HCT116 (cell line): ENCODE measurements around the gene GZF1. TPM values are rescaled to one million over a fixed set of nuclear protein-coding genes. Genes with fewer than 3 reads are reported as not detected.

Experiments used
- ATAC-seq: fragments of 200-7000 bp; cut with Tn5 transposase; 2 replicates; pipeline ENCODE4 v1.9.1; 2020; ENCODE audit warnings: mild to moderate bottlenecking, moderate library complexity
- BruUV-seq: library from RNA; stranded (reverse); fragments of 400-500 nt; replicated peaks from 2 replicates; lab custom pipeline; 2021; lab: Mats Ljungman, UMichigan
- CTCF ChIA-PET: fragments of 300-600 bp; sonication (Branson Sonifier 250); formaldehyde crosslinking; loops from one replicate; lab custom pipeline; 2021; ENCODE audit warnings: antibody characterized with exemption; lab: Charles Lee
- POLR2A ChIA-PET: fragments of 300-600, 350-600 bp; sonication (Branson Sonifier 250); formaldehyde crosslinking; loops from one replicate; lab custom pipeline; 2021; ENCODE audit warnings: antibody characterized with exemption; lab: Charles Lee
- RAD21 ChIA-PET, 2 experiments: fragments of 300-600 bp; sonication (Branson Sonifier 250); formaldehyde crosslinking; loops; one replicate each; lab custom pipeline; 2023; ENCODE audit warnings: low total read pairs in 2 of 2; ENCODE audit not compliant: uncharacterized antibody in 2 of 2, unreplicated experiment in 2 of 2, low non-redundant PET in 1 of 2; lab: Charles Lee
- DNase-seq: peaks from one replicate; pipeline ENCODE4 v3.0.0-alpha.2; 2010; ENCODE audit warnings: low read depth, low spot score
- H2AFZ ChIP-seq: fragments of 200-600 bp; shearing (Covaris generic), sonication (generic); 2 replicates; pipeline ENCODE4 v1.6.1; 2017; ENCODE audit warnings: low read depth, mixed run types, mixed read lengths, antibody characterized with exemption, low read length; ENCODE audit not compliant: poor library complexity, severe bottlenecking
- H3K27ac ChIP-seq: 2 replicates; pipeline ENCODE4 v1.5.1; 2012; ENCODE audit warnings: low read depth, low read length
- H3K27me3 ChIP-seq: fragments of 200-600 bp; sonication (generic); 2 replicates; pipeline ENCODE4 v1.6.1; 2016; ENCODE audit warnings: mixed run types, low read length, mixed read lengths; ENCODE audit not compliant: insufficient read depth
- H3K36me3 ChIP-seq, 2 experiments: fragments of 200-500 bp in 1 of 2; fragments of 200-600 bp in 1 of 2; sonication (Bioruptor generic) in 1 of 2; sonication (generic) in 1 of 2; 2 replicates each; pipeline versions ENCODE4 v1.5.1 to v1.6.1; 2014 to 2016; ENCODE audit warnings: low read length in 2 of 2, inconsistent platforms in 1 of 2, mixed read lengths in 1 of 2, mixed run types in 1 of 2; ENCODE audit not compliant: insufficient read depth in 2 of 2, control insufficient read depth in 1 of 2
- H3K4me1 ChIP-seq, 2 experiments: fragments of 200-600 bp in 1 of 2; sonication (generic) in 1 of 2; 2 replicates each; pipeline versions ENCODE4 v1.5.1 to v1.6.1; 2012 to 2017; ENCODE audit warnings: low read length in 2 of 2, inconsistent platforms in 1 of 2, mild to moderate bottlenecking in 1 of 2, mixed read lengths in 1 of 2, mixed run types in 1 of 2, moderate library complexity in 1 of 2; ENCODE audit not compliant: insufficient read depth in 2 of 2, control insufficient read depth in 1 of 2
- H3K4me2 ChIP-seq: fragments of 200-600 bp; sonication (generic); 2 replicates; pipeline ENCODE4 v1.6.1; 2017; ENCODE audit warnings: mixed run types, low read length, mixed read lengths
- H3K4me3 ChIP-seq, 2 experiments: fragments of 200-600 bp in 1 of 2; sonication (generic) in 1 of 2; replicated peaks in 1 of 2; 2 replicates each; pipeline ENCODE4 v1.5.1; 2011 to 2016; ENCODE audit warnings: low read length in 2 of 2, control low read depth in 1 of 2, low read depth in 1 of 2, mild to moderate bottlenecking in 1 of 2, mixed read lengths in 1 of 2, mixed run types in 1 of 2
- H3K79me2 ChIP-seq: fragments of 200-600 bp; sonication (generic); 2 replicates; pipeline ENCODE4 v1.6.1; 2017; ENCODE audit warnings: mild to moderate bottlenecking, mixed run types, low read length, moderate library complexity, mixed read lengths; ENCODE audit not compliant: insufficient read depth
- H3K9ac ChIP-seq: fragments of 200-600 bp; sonication (generic); 2 replicates; pipeline ENCODE4 v1.6.1; 2016; ENCODE audit warnings: low read length, mixed read lengths
- H3K9me2 ChIP-seq: fragments of 200-600 bp; sonication (generic), shearing (Covaris generic); 2 replicates; pipeline ENCODE4 v1.6.1; 2017; ENCODE audit warnings: mixed run types, mild to moderate bottlenecking, moderate library complexity; ENCODE audit not compliant: insufficient read depth
- H3K9me3 ChIP-seq, 2 experiments: fragments of 200-500 bp in 1 of 2; fragments of 200-600 bp in 1 of 2; sonication (Bioruptor generic) in 1 of 2; sonication (generic) in 1 of 2; 2 replicates each; pipeline ENCODE4 v1.6.1; 2014 to 2017; ENCODE audit warnings: low read length in 2 of 2, mixed read lengths in 2 of 2, inconsistent platforms in 1 of 2, low read depth in 1 of 2, mild to moderate bottlenecking in 1 of 2, mixed run types in 1 of 2, moderate library complexity in 1 of 2; ENCODE audit not compliant: control insufficient read depth in 1 of 2, insufficient read depth in 1 of 2
- H4K20me1 ChIP-seq: fragments of 200-600 bp; sonication (generic), shearing (Covaris generic); 2 replicates; pipeline ENCODE4 v1.6.1; 2017; ENCODE audit warnings: mixed run types, mild to moderate bottlenecking, moderate library complexity; ENCODE audit not compliant: insufficient read depth
- EZH2phosphoT487 ChIP-seq: fragments of 200-600 bp; IDR thresholded peaks from 2 replicates; pipeline ENCODE4 v1.6.1; 2018; ENCODE audit warnings: antibody characterized with exemption, borderline replicate concordance
- FOSL1 ChIP-seq: IDR thresholded peaks from 2 replicates; pipeline ENCODE4 v1.6.1; 2012; ENCODE audit warnings: low read depth
- SIN3A ChIP-seq: IDR thresholded peaks from 2 replicates; pipeline ENCODE4 v1.6.1; 2012; ENCODE audit warnings: low read depth
- intact Hi-C: fragments of 100-400 bp; cut with micrococcal nuclease; formaldehyde crosslinking; loops from 2 replicates; pipeline ENCODE4 v1.10.0; 2022
- total RNA-seq: library from RNA; stranded (reverse); gene quantifications from one replicate; pipeline ENCODE4 v1.2.1, GENCODE V29; 2021; ENCODE audit not compliant: unreplicated experiment

GZF1 gene
- total RNA-seq, 1 experiment from 2014 or later = 10.4 TPM

DNA sequence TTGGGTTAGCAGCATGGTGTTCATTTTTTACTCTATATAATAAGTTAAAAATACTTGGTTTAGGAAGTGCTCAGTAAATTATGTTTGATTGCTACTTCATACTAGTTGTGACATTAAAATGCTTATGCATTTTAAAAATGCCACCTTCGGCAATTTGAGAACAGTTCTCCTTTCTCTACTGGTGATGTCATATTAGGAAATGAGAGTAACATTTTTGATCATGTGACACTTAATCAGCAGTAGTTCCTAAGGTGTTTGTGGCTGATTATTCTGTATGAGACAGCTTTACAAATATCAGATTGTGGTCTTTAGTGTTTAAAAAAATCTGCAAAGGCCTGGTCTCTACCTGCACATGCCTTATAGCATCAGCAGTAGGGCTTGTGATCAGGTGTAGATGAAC lies 4.4 kb downstream of the GZF1 start:
- peaks cover 63% of the 10 kb centered on the region for H3K79me2 ChIP-seq
- no peak for DNase-seq
- no peaks in the 10 kb centered on the region for H3K27me3 ChIP-seq
- H3K9me3 ChIP-seq = no peaks in the 10 kb centered on the region
- H3K4me2 ChIP-seq = no peak overlapping the region
- no peaks in the 10 kb centered on the region for H3K9me2 ChIP-seq
- RAD21 ChIA-PET = no interaction called here
- CTCF ChIA-PET = no interaction called here
- H3K9ac ChIP-seq = no peak overlapping the region
- POLR2A ChIA-PET = no interaction called here
- no peak for ATAC-seq
- intact Hi-C loops = loop anchor here (10.0 kb wide), 1 partner anchor 48 kb away; no protein-coding TSS in a partner anchor
- BruUV-seq = TSS peak; percentile 3
- peaks cover 6 to 17% of the 10 kb centered on the region in 2 experiments; a peak in 3 of 4 replicates for H3K4me1 ChIP-seq
- no peaks in the 10 kb centered on the region; the same call in 1 of the 2 replicates for H4K20me1 ChIP-seq
- no peak overlapping the region for H2AFZ ChIP-seq
- TF ChIP-seq SIN3A = no peak
- TF ChIP-seq, all 23 proteins: peak for 0
- H3K4me3 ChIP-seq = no peak overlapping the region
- no peak overlapping the region for H3K27ac ChIP-seq
- peaks cover 27 to 31% of the 10 kb centered on the region in 2 experiments; a peak in 2 of 4 replicates for H3K36me3 ChIP-seq

DNA sequence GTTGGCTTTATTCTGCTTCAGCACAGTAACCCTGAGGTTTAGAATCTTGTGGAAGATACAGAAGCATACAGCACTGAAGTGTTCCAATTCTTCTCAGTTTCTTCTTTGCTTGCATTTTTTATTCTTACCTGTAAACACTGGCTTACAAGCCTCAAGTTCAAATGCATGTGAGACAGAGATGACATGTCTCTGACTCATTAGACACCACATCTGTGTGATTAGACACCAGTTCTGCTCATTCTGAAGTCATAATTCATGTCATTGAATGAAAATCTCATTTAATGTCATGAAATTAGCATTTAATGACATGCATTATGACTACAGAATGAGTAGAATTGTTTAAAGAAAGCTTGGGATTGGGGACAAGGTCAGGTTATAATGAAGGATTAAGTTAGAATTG lies 5.8 kb downstream of the GZF1 start:
- H3K9me2 ChIP-seq = no peaks in the 10 kb centered on the region
- H3K4me1 ChIP-seq = peaks cover 6 to 15% of the 10 kb centered on the region in 2 experiments; a peak in 3 of 4 replicates
- H3K27me3 ChIP-seq = no peaks in the 10 kb centered on the region
- no peak for TF ChIP-seq EZH2phosphoT487
- TF ChIP-seq FOSL1 = peak; percentile 15; the same call in 1 of the 2 replicates
- no peak overlapping the region for H2AFZ ChIP-seq
- ChIA-PET CTCF (no interaction called here), POLR2A (no interaction called here), RAD21 (no interaction called here)
- H3K79me2 ChIP-seq = peaks cover 57% of the 10 kb centered on the region
- H3K4me3 ChIP-seq = no peak overlapping the region
- no peak overlapping the region for H3K4me2 ChIP-seq
- no peak overlapping the region for H3K9ac ChIP-seq
- DNase-seq (no peak), ATAC-seq (no peak)
- H4K20me1 ChIP-seq = no peaks in the 10 kb centered on the region; the same call in 1 of the 2 replicates
- intact Hi-C loops = loop anchor here (10.0 kb wide), 1 partner anchor 47 kb away; no protein-coding TSS in a partner anchor
- H3K36me3 ChIP-seq = peaks cover 33 to 42% of the 10 kb centered on the region in 2 experiments; a peak in 3 of 4 replicates
- no peaks in the 10 kb centered on the region for H3K9me3 ChIP-seq
- no peak overlapping the region for H3K27ac ChIP-seq
- no TSS peak for BruUV-seq
